ENCODE data around the gene NCKAP5. TPM values are rescaled to one million over a fixed set of nuclear protein-coding genes. Genes with fewer than 3 reads are reported as not detected.

The NCKAP5 gene
- polyA plus RNA-seq, 2 of the 4 experiments (the other 2 are of a cell fraction), result 3.0 to 4.1 TPM

DNA sequence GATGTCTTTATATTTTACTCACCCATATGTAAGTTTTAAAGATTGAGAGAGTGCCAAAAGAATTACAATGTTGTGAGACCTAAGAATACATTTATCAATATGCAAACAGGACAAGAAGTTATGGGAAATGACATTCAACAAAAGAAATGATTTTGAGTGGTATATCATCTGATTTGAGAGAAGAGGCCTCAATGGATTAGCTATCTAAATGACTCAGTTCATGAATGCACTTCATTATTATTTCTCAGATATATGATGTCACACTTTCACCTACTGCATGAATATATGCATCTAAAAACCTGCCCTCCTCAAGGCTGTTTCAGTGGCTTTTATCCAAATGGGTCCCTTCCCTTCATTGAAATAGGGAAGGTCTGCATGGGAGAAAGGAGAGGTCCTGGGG lies 769.9 kb downstream of the NCKAP5 start:
- DNase-seq (ENCODE audit: low read depth in 1 of 2, low spot score in 1 of 2), result no peak
- Histone ChIP-seq H3K9me3 (no peaks in the 10 kb centered on the region), H3K4me1 (0 out of 3 replicates have a peak, but pooled peaks cover 7% of the 10 kb centered on the region), H3K4me2 (no peak overlapping the region), H3K4me3 (no peak overlapping the region), H3K27ac (no peak overlapping the region)
- TF ChIP-seq, protein P1, sequence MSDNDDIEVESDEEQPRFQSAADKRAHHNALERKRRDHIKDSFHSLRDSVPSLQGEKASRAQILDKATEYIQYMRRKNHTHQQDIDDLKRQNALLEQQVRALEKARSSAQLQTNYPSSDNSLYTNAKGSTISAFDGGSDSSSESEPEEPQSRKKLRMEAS (IDR thresholded peaks at IDR 0.05), result no peak
- TF ChIP-seq HDAC2 (IDR thresholded peaks at IDR 0.05) (no peak), KDM5A (IDR thresholded peaks at IDR 0.05) (no peak), FOXS1 (CRISPR knock-in tag; IDR thresholded peaks at IDR 0.05) (no peak), NFE2L2 (conservative IDR thresholded peaks at IDR 0.05; ENCODE audit: low read length) (no peak), NR3C1 (IDR thresholded peaks at IDR 0.05) (no peak), EHMT2 (IDR thresholded peaks at IDR 0.05; ENCODE audit: low read depth) (no peak), RARB (CRISPR knock-in tag; IDR thresholded peaks at IDR 0.05) (no peak), NPAS2 (CRISPR knock-in tag; IDR thresholded peaks at IDR 0.05; ENCODE audit: borderline replicate concordance) (no peak), TP53 (CRISPR knock-in tag; IDR thresholded peaks at IDR 0.05) (no peak), FOSL2 (IDR thresholded peaks at IDR 0.05) (no peak), FOSL2 (CRISPR knock-in tag; IDR thresholded peaks at IDR 0.05) (no peak), MYC (IDR thresholded peaks at IDR 0.05; ENCODE audit: borderline replicate concordance, low read length) (no peak), JUN (IDR thresholded peaks at IDR 0.05) (no peak), RNF2 (IDR thresholded peaks at IDR 0.05; ENCODE audit: borderline replicate concordance, low read depth) (no peak), HOXA7 (CRISPR knock-in tag; IDR thresholded peaks at IDR 0.05) (no peak), KDM1A (IDR thresholded peaks at IDR 0.05; ENCODE audit: low read depth) (no peak), CHD4 (IDR thresholded peaks at IDR 0.05; ENCODE audit: borderline replicate concordance) (no peak), HMGXB4 (CRISPR knock-in tag; IDR thresholded peaks at IDR 0.05; ENCODE audit: borderline replicate concordance) (no peak), TFCP2L1 (CRISPR knock-in tag; IDR thresholded peaks at IDR 0.05) (no peak)
- TF ChIP-seq, protein P2, sequence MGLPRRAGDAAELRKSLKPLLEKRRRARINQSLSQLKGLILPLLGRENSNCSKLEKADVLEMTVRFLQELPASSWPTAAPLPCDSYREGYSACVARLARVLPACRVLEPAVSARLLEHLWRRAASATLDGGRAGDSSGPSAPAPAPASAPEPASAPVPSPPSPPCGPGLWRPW (IDR thresholded peaks at IDR 0.05), result no peak
- no peak for FAIRE-seq
- ChIA-PET CTCF (no interaction called here), POLR2A (no interaction called here)
- no peak for ATAC-seq

DNA sequence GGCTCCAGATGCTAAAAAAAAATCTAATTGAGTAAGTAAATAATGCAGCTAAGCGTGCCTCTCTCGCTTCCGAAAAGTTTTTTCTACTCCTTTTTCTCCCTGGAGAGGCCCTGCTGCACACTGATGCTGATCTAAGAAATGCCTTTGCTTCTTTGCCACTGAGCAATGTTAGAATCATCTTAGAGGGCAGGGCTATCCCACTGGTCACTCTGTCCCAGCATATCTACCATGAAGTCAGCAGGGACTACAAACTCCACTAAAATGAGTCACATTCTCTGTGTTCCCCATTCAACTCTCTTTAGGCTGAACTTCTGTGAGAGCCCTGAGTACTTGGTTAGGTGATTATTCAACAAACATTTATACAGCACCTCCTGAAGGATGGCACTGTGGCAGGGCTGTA lies 770.7 kb downstream of the NCKAP5 start:
- WGBS (ENCODE audit: missing lambda C conversion rate), result 69% methylated on average over 3 of the region's 3 CpGs
- ChIA-PET POLR2A (no interaction called here), CTCF (no interaction called here)
- 0 out of 3 replicates have a peak, but pooled peaks cover 7% of the 10 kb centered on the region for H3K4me1 ChIP-seq
- H3K27ac ChIP-seq, result no peak overlapping the region
- no peak for TF ChIP-seq NPAS2 (CRISPR knock-in tag; IDR thresholded peaks at IDR 0.05; ENCODE audit: borderline replicate concordance)
- TF ChIP-seq HMGXB4 (CRISPR knock-in tag; IDR thresholded peaks at IDR 0.05; ENCODE audit: borderline replicate concordance), result no peak
- TF ChIP-seq, protein P3, sequence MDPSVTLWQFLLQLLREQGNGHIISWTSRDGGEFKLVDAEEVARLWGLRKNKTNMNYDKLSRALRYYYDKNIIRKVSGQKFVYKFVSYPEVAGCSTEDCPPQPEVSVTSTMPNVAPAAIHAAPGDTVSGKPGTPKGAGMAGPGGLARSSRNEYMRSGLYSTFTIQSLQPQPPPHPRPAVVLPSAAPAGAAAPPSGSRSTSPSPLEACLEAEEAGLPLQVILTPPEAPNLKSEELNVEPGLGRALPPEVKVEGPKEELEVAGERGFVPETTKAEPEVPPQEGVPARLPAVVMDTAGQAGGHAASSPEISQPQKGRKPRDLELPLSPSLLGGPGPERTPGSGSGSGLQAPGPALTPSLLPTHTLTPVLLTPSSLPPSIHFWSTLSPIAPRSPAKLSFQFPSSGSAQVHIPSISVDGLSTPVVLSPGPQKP (IDR thresholded peaks at IDR 0.05; ENCODE audit: low read depth, low read length), result no peak
- no peak for TF ChIP-seq KDM5A (IDR thresholded peaks at IDR 0.05)
- no peak for TF ChIP-seq ZNF302 (CRISPR knock-in tag; IDR thresholded peaks at IDR 0.05)
- no peak for TF ChIP-seq RAD21 (conservative IDR thresholded peaks at IDR 0.05 in 1 of 2, IDR thresholded peaks at IDR 0.05 in 1 of 2)
- TF ChIP-seq RCOR1 (IDR thresholded peaks at IDR 0.05; ENCODE audit: low read depth, low read length), result no peak
- ATAC-seq (peak in 1 of 2 experiments; percentile 30; a peak in 1 of 6 replicates), FAIRE-seq (no peak), DNase-seq (ENCODE audit: low read depth in 1 of 2, low spot score in 1 of 2) (peak in 1 of 2 experiments; percentile 9)
- no peaks in the 10 kb centered on the region for H3K9me3 ChIP-seq
- no peak overlapping the region for H3K4me3 ChIP-seq
- H3K4me2 ChIP-seq, result no peak overlapping the region

Measured in A549 (cell line).